Spleen (tissue), 11 donors: ENCODE data around the gene CWC22. TPM values are rescaled to one million over a fixed set of nuclear protein-coding genes. Genes with fewer than 3 reads are reported as not detected.

ENCODE experiments used
- DNase-seq: peaks from one replicate; pipeline ENCODE4 v3.0.0-alpha.2; 2020
- H3K27ac ChIP-seq, 8 donors: fragments of 200-600 bp; sonication (generic) in 7 of 8; 1 replicate in 4 of 8; 2 replicates in 4 of 8; pipeline versions ENCODE4 v1.5.0 to v1.8.0; 2016 to 2021; ENCODE audit warnings: inconsistent platforms in 4 of 8, mild to moderate bottlenecking in 4 of 8, moderate library complexity in 1 of 8
- H3K27me3 ChIP-seq, 7 donors: fragments of 200-600 bp; sonication (generic) in 6 of 7; replicated peaks in 1 of 7; 1 replicate in 4 of 7; 2 replicates in 3 of 7; pipeline versions ENCODE4 v1.5.0 to v1.8.0; 2016 to 2021; ENCODE audit warnings: inconsistent platforms in 3 of 7, mild to moderate bottlenecking in 1 of 7
- H3K36me3 ChIP-seq, 6 donors: fragments of 200-600 bp; sonication (generic) in 5 of 6; 1 replicate in 4 of 6; 2 replicates in 2 of 6; pipeline versions ENCODE4 v1.5.0 to v1.8.0; 2016 to 2021; ENCODE audit warnings: inconsistent platforms in 2 of 6
- H3K4me1 ChIP-seq, 6 donors: fragments of 200-600 bp; sonication (generic) in 5 of 6; 1 replicate in 3 of 6; 2 replicates in 3 of 6; pipeline versions ENCODE4 v1.5.0 to v1.8.0; 2016 to 2021; ENCODE audit warnings: inconsistent platforms in 3 of 6
- H3K4me3 ChIP-seq, 8 donors: fragments of 200-600 bp; sonication (generic) in 7 of 8; 1 replicate in 4 of 8; 2 replicates in 4 of 8; pipeline versions ENCODE4 v1.5.0 to v1.8.0; 2016 to 2021; ENCODE audit warnings: inconsistent platforms in 4 of 8, mild to moderate bottlenecking in 4 of 8, moderate library complexity in 2 of 8
- H3K9me3 ChIP-seq, 8 donors: fragments of 200-600 bp; sonication (generic) in 7 of 8; 1 replicate in 4 of 8; 2 replicates in 4 of 8; pipeline versions ENCODE4 v1.5.0 to v1.8.0; 2016 to 2021; ENCODE audit warnings: inconsistent platforms in 4 of 8
- POLR2A ChIP-seq, 3 donors: fragments of 450-650 bp; IDR thresholded peaks; one replicate each; pipeline ENCODE4 v1.5.1; 2017; ENCODE audit warnings: antibody characterized with exemption in 3 of 3, mild to moderate bottlenecking in 1 of 3
- POLR2AphosphoS5 ChIP-seq, 3 donors: sonication (generic); formaldehyde crosslinking; IDR thresholded peaks; one replicate each; pipeline ENCODE4 v1.5.1; 2017; ENCODE audit warnings: antibody characterized with exemption in 3 of 3
- WGBS, 5 donors: extraction: QIAGEN DNeasy Blood & Tissue Kit in 3 of 5; methylation state at CpG; one replicate each; pipeline versions ENCODE4 v1.1.5 to v1.1.7; 2013 to 2018; 5-methylcytosine and 5-hydroxymethylcytosine counted together
- intact Hi-C: fragments of 100-400 bp; cut with DNase I; formaldehyde crosslinking; loops from one replicate; pipeline ENCODE4 v1.15.0; 2023; ENCODE audit warnings: low total_unique reads
- polyA plus RNA-seq, 3 donors: library from polyadenylated mRNA; stranded (reverse); fragments of 200-250 nt; gene quantifications; one replicate each; pipeline ENCODE4 v1.2.1, GENCODE V29; 2013
- small RNA-seq, 4 donors: library from RNA; depleted of rRNA; stranded (forward); fragments of <200 nt; gene quantifications; one replicate each; pipeline ENCODE3, GENCODE V24; 2016
- total RNA-seq, 7 donors: library from RNA; depleted of rRNA in 3 of 7; stranded (reverse); fragments of >200 nt in 3 of 7; fragmentation: NEBNext Ultra II Directional in 4 of 7; extraction: Animal tissue kit (Norgen Biotek cat#: 25700) in 4 of 7; gene quantifications; one replicate each; pipeline versions ENCODE4 v1.1.0 to v1.2.1, GENCODE V29; 2016 to 2021
- TF ChIP-seq, protein P1 (sequence below), 11 experiments: fragments of 200-600 bp in 7 of 11; fragments of 450-650 bp in 4 of 11; sonication (generic) in 4 of 11; IDR thresholded peaks in 8 of 11; conservative IDR thresholded peaks in 3 of 11; 1 replicate in 7 of 11; 2 replicates in 4 of 11; pipeline versions ENCODE4 v1.4.0 to v1.8.0; 2016 to 2021; ENCODE audit warnings: antibody characterized with exemption in 11 of 11, inconsistent platforms in 4 of 11, mild to moderate bottlenecking in 1 of 11
- donor health status: healthy with polysubstance abuse.
- donor health status: DM: no; HTN: no; CAD: no; lungs with moderate emphysema.
- donor health status: DM: no; HTN: no; CAD: no.
- donor health status: Bipolar disorder and iron deficiency.
- donor health status: healthy.
- donor health status: DM: no; HTN: no; CAD: no.
- donor health status: DM: yes; HTN: yes; CAD: no.

Gene CWC22
- total and polyA plus RNA-seq, 10 donors: 9.6 to 31.7 (median 21.5) TPM

DNA sequence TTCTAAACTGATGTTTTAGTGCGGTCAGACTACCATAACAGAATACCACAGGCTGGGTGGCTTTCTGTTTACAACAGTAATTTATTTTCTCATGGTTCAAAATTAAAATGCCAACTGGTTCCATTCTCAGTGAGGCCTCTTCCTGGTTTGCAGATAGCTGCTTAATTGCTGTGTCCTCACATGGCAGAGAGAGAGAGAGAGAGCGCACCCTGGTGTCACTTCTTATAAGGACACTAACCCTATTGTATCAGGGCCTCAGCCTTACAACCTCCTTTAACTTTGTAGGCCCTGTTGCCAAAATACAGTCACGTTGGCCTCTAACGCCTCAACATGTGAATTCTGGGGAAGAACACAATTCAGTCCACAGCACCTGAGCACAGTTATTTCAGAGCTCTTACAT lies 108.2 kb downstream of the CWC22 start:
- intact Hi-C loops: no loop called here
- Histone ChIP-seq H3K9me3 (peaks cover 0 to 11% (median 6%) of the 10 kb centered on the region in 8 donors), H3K27ac (no peak overlapping the region), H3K4me1 (no peaks in the 10 kb centered on the region), H3K4me3 (no peak overlapping the region), H3K27me3 (no peaks in the 10 kb centered on the region), H3K36me3 (no peaks in the 10 kb centered on the region)
- TF ChIP-seq POLR2A (IDR thresholded peaks at IDR 0.05) (no peak), POLR2AphosphoS5 (IDR thresholded peaks at IDR 0.05) (no peak)
- TF ChIP-seq, protein P1, sequence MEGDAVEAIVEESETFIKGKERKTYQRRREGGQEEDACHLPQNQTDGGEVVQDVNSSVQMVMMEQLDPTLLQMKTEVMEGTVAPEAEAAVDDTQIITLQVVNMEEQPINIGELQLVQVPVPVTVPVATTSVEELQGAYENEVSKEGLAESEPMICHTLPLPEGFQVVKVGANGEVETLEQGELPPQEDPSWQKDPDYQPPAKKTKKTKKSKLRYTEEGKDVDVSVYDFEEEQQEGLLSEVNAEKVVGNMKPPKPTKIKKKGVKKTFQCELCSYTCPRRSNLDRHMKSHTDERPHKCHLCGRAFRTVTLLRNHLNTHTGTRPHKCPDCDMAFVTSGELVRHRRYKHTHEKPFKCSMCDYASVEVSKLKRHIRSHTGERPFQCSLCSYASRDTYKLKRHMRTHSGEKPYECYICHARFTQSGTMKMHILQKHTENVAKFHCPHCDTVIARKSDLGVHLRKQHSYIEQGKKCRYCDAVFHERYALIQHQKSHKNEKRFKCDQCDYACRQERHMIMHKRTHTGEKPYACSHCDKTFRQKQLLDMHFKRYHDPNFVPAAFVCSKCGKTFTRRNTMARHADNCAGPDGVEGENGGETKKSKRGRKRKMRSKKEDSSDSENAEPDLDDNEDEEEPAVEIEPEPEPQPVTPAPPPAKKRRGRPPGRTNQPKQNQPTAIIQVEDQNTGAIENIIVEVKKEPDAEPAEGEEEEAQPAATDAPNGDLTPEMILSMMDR (IDR thresholded peaks at IDR 0.05 in 8 of 11, conservative IDR thresholded peaks at IDR 0.05 in 3 of 11): peak in 2 of 11 experiments; percentile 7 to 16
- no peak for DNase-seq
- 79 to 87% (median 84%) methylated on average over 4 of the region's 4 CpGs for WGBS, 5 donors

Small RNA genes within 50 kb of the gene (small RNA-seq; reads per million reads assigned to genes)
- gene RF00416: 0 reads per million in 4 donors

Other genes with a start within 250 kb of the CWC22 start
- 1 to 10 TPM in 2 of 7 donors, under 1 TPM in 2, not detected in 3; 0.37 to 4.3 (median 0.89) TPM for gene ZNF385B, start 145.7 kb downstream of the CWC22 start, total RNA-seq
- under 1 TPM; 0.03 to 0.17 (median 0.07) TPM for gene ZNF385B, start 145.7 kb downstream of the CWC22 start, polyA plus RNA-seq